ENCODE data around the gene IRX2.

DNA sequence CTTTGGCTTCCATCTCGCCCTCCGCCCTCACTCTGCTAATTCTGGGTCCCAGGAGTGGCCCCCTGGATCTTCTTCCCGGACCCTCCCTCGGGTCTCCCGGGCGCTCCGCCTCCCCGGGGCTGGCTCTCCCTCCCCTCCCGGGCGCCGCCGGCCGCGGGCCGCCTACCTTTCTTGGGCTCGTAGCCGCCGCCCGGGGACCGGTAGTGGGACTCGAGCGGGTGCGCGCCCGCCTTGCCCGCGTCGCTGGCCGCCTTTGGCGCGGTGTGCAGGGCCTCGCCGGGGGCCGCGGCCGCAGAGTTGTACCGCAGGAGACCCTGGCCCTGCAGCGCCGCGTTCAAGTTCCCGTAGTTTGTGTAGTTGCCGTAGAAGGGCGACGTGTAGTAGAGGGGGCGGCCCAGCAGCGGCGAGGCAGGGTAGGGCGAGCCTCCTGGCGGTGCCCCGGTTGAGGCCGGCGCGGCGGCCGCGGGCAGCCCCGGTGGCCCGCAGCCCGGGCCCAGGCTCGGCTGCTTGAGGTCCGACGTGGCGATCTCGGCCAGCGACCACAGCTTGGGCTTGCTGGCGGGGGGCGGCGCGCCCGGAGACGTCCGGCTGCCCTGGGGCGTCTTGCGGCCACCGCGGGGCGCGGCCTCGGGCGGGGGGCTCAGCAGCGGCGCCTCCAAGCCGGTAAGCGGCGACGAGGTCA, 3.2 kb downstream of the IRX2 start:
- TF ChIP-seq EZH2phosphoT487 (IDR thresholded peaks at IDR 0.05; ENCODE audit: low read length) = no peak
- TF ChIP-seq, protein P1, sequence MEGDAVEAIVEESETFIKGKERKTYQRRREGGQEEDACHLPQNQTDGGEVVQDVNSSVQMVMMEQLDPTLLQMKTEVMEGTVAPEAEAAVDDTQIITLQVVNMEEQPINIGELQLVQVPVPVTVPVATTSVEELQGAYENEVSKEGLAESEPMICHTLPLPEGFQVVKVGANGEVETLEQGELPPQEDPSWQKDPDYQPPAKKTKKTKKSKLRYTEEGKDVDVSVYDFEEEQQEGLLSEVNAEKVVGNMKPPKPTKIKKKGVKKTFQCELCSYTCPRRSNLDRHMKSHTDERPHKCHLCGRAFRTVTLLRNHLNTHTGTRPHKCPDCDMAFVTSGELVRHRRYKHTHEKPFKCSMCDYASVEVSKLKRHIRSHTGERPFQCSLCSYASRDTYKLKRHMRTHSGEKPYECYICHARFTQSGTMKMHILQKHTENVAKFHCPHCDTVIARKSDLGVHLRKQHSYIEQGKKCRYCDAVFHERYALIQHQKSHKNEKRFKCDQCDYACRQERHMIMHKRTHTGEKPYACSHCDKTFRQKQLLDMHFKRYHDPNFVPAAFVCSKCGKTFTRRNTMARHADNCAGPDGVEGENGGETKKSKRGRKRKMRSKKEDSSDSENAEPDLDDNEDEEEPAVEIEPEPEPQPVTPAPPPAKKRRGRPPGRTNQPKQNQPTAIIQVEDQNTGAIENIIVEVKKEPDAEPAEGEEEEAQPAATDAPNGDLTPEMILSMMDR (IDR thresholded peaks at IDR 0.05; ENCODE audit: low read length) = no peak
- TF ChIP-seq EZH2 (optimal IDR thresholded peaks at IDR 0.05; ENCODE audit: low read depth, low read length) = no peak
